GM18519 (cell line): ENCODE data around the gene REEP1.

Experiments used
- ATAC-seq: cut with Tn5 transposase; IDR thresholded peaks from one replicate; pipeline ENCODE4 v1.9.1; 2021; ENCODE audit warnings: mild to moderate bottlenecking, moderate library complexity; ENCODE audit not compliant: unreplicated experiment, low FRiP score

Gene REEP1, protein sequence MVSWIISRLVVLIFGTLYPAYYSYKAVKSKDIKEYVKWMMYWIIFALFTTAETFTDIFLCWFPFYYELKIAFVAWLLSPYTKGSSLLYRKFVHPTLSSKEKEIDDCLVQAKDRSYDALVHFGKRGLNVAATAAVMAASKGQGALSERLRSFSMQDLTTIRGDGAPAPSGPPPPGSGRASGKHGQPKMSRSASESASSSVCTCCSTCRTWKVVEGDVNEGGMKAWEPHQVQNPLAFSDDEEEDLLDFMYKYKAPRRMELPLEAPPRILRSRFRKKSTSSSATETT

GRCh38 chr2:86337244-86337835, at the start of gene REEP1:
Gene REEP1 (minus strand): TSS chr2:86337626. CDS start chr2:86337510, 116 bp downstream.
- ATAC-seq = no peak

DNA sequence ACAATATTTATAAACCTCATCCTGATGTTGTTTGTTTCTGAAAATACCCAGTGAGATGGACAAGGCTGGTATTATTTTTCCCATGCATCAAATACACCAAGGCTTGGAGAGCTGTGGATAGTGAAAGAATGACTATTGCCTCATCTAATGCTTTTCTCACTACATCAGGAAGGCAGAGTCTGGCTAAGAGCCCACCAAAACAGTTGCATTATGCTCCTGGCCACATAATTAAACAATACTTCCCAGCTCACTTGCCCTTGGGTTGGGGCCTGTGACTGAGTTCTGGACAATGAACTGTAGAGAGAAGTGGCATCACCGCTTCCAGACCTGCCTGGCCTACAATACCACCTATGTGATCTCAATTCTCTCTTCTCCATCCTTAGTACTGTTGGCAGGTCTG, 46.4 kb upstream of the REEP1 start:
- no peak for ATAC-seq

- ATAC-seq = no peak
Observed at GRCh38 chr2:86382698-86383097, 45.3 kb upstream of the REEP1 start.

DNA sequence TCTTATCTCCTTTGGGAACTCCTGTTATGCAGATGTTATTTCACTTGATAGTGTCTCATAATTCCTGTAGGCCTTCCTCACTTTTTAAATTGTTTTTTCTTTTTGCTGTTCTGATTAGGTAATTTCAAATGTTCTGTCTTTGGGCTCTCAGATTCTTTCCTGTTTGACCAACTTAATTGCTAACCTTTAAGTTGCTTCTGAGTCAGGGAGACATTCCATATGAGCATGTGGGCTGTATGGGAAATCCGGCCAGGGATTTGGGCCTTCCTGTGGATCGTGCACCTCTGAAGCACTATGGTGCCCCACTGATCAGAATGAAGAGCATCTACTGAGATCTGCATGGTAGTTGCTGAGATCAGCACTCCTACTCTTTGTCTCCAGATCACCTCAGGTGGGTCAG, 44.7 kb upstream of the REEP1 start:
- no peak for ATAC-seq

DNA sequence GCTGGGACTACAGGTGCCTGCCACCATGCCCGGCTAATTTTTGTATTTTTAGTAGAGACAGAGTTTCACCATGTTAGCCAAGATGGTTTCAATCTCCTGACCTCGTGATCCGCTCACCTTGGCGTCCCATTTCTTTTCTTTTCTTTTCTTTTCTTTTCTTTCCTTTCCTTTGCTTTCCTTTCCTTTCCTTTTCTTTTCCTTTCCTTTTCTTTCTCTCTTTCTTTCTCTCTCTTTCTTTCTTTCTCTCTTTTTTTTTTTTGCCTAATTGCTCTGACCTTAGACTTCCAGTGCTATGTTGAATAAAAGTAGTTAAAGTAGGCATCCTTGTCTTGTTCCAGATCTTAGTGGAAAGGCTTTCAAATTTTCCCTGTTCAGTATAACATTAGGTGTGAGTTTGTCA, 41.0 kb upstream of the REEP1 start:
- no peak for ATAC-seq

- ATAC-seq = no peak
Observed at GRCh38 chr2:86375623-86376022, 38.2 kb upstream of the REEP1 start.

- ATAC-seq = no peak
Observed at GRCh38 chr2:86372641-86373502, 35.4 kb upstream of the REEP1 start.

GRCh38 chr2:86372133-86372532, 34.7 kb upstream of the REEP1 start:
- ATAC-seq = no peak

DNA sequence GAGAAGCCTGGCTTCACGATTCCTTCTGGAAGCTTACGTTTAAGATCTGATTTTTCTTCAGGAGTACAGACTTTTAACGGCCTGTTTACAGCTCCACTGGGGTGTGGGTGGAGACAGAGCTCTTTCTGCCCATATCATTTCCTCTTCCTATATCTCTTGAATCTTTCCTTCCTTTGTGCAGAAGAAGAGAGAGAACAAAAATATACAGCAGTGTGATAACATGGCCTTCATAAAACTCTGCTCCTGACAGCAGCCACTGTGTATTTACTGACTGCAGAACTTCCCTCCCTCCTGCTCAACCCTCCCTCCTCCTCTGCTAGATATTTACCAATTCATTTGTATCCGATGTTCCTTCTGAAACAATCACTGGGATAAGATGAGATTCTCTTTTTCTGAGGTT, 34.1 kb upstream of the REEP1 start:
- ATAC-seq = no peak

- no peak for ATAC-seq
Observed at GRCh38 chr2:86370579-86370978, 33.2 kb upstream of the REEP1 start.

- no peak for ATAC-seq
Observed at GRCh38 chr2:86368161-86368824, 30.9 kb upstream of the REEP1 start.

GRCh38 chr2:86367499-86367777, 30.0 kb upstream of the REEP1 start:
- no peak for ATAC-seq

DNA sequence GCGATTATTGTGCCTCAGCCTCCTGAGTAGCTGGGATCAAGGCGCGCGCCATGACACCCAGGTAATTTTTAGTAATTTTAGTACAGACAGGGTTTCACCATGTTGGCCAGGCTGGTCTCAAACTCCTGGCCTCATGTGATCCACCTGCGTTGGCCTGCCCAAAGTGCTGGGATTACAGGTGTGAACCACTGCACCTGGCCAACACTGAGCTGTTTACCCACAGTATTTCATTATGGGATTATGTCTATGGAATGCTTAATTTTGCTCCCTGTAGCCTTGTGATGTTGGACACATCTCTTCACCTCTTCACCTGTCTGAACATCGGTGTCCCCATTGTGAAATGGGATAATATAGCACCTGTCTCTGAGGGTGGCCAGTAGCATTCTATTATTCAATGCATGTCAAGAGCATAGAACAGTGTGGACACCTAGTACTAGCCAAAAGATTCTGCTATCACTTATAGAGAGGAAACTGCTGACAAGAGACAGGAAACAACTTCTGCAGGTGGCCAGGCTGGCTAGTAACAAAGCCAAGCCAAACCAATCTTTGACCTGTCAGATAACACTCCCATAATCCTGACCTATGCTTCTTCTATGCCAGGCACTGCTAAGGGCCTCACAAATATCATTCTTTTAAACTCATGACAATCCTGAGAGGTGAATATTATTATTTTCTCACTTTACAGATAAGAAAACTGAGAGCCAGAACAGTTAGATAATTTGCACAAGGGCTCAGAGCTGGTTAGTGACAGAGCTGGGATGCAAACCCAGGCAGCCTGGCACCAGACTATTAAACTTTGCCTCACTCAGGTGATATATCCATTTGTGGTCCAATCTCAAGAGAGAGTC, 29.4 kb upstream of the REEP1 start:
- no peak for ATAC-seq

DNA sequence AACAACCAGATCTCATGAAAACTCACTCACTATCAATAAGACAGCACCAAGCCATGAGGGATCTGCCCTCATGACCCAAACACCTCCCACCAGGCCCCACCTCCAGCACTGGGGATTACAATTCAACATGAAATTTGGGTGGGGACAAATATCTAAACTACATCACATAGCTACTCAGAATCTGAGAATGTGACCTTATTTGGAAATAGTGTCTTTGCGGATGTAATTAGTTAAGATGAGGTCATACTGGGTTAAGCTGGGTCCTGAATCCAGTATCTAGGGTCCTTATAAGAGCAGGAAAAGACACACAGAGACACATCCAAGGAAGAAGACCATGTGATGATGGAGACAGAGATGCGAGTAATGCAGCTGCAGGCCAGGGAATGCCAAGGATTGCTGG, 27.5 kb upstream of the REEP1 start:
- no peak for ATAC-seq

DNA sequence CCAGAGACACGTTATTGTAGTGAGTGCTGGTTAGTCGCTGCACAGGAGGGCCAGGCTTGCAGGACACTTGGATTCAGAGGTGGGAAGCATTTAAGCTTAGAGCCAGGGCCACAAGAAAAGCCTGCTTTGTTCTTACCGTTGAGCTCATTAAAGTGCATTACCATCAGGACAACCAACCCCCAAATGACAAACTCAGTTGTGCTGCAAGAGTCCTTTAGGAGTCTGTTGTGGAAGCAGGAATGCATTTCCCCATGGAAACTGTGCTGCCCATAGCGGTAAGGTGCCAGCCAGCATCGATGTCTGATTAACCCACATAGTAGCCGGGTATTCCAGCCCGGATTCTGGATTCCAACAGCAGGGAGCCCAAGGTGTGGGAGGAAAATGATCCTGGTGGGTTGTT, 23.4 kb upstream of the REEP1 start:
- ATAC-seq = no peak

GRCh38 chr2:86358957-86359356, 21.5 kb upstream of the REEP1 start:
- peak; percentile 81 for ATAC-seq

GRCh38 chr2:86357392-86357963, 20.1 kb upstream of the REEP1 start:
- ATAC-seq = no peak

DNA sequence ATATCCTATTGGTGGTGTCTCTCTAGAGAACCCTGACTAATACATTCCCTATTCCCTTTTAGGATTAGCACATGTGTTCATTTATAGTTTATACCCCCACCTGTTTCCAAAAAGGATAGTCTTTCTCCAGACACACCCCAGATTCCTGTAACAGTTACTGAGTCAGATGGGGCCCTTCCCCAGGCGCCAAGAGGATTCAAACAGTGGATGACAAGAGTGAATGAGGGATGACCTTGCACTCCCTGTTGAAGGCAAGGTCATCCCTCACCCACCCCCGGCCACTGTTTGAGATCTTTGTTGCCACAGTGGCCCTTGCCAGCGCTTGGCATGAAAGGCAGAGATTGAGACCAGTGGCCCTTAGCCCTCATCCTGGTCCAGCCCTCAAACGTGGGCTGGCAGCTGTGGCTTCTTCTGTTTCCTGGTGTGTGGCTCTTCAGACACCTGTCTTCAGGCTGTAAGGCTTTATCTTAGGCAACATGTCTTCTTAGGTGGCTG, 15.3 kb upstream of the REEP1 start:
- ATAC-seq = no peak

- no peak for ATAC-seq
Observed at GRCh38 chr2:86352137-86352726, 14.8 kb upstream of the REEP1 start.
